ENCODE data around the gene STH.

Gene STH

DNA sequence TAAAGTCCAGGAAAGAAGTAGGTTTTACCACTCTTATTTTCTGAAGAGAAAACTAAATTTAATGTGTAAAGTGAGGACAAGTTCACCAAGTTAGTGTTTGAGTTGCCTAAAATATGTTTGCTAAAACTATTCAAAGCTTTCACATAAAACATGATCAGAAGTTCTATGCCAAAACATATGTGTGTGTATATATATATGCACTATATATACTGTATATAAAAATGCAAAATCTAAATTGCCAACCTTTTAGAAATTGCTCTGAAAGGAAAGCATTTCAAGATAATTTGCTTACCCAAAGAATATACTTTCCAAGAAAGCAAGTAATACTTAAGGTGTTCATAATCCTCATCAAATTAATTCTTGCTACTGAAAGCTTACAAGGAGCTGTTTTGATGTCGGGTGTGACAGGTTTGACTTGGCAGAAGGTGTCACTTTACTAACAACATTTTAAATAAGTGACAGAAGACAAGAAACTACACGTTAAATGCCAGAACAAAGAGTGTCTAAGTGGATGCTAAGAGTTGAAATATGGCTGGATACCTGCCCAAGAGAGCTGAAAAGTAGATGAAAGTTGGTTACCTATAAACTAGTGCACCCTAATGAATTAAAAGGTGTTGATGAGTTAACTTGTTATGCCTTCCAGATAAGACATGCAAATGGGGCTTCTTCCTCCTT is 32.3 kb upstream of the STH start:
- Histone ChIP-seq H3K27me3 (ENCODE audit: insufficient read depth, low read length) (peaks cover 66% of the 10 kb centered on the region), H2AFZ (ENCODE audit: low read length, unreplicated experiment) (no peak overlapping the region), H3K4me1 (ENCODE audit: control insufficient read depth, insufficient read depth, low read length, unreplicated experiment) (no peaks in the 10 kb centered on the region), H3K79me2 (ENCODE audit: control insufficient read depth, insufficient read depth, low read length, unreplicated experiment) (no peaks in the 10 kb centered on the region), H3K27ac (ENCODE audit: low read depth, low read length) (no peak overlapping the region), H3K4me3 (ENCODE audit: low read depth, low read length) (no peak overlapping the region), H3K36me3 (ENCODE audit: insufficient read depth, low read length) (no peaks in the 10 kb centered on the region)

DNA sequence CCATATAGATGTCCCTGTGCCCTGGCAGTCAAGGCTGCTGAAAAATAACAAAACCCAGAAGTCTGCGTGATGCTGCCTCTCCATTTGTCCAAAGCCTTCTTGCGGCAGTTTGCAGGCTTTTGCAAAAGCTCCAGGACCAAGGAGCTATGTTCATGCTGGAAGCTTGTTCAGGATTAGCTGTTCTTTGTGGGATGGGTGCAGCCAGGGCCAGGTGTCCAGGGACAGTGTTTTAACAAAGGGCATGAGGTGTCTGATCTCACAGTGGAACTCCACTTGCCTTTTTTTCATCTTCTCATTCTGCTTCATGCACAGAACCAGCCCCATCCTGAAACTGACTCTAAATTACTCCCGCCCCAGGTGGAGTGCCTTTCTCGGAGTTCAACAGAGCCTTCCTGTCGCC is 31.7 kb upstream of the STH start:
- Histone ChIP-seq H2AFZ (ENCODE audit: low read length, unreplicated experiment) (no peak overlapping the region), H3K36me3 (ENCODE audit: insufficient read depth, low read length) (no peaks in the 10 kb centered on the region), H3K27ac (ENCODE audit: low read depth, low read length) (no peak overlapping the region), H3K4me3 (ENCODE audit: low read depth, low read length) (no peak overlapping the region), H3K27me3 (ENCODE audit: insufficient read depth, low read length) (peaks cover 72% of the 10 kb centered on the region), H3K79me2 (ENCODE audit: control insufficient read depth, insufficient read depth, low read length, unreplicated experiment) (no peaks in the 10 kb centered on the region), H3K4me1 (ENCODE audit: control insufficient read depth, insufficient read depth, low read length, unreplicated experiment) (no peaks in the 10 kb centered on the region)

GRCh38 chr17:45968732-45969131 is 30.3 kb upstream of the STH start:
- Histone ChIP-seq H3K4me3 (ENCODE audit: low read depth, low read length) (no peak overlapping the region), H3K27ac (ENCODE audit: low read depth, low read length) (no peak overlapping the region), H3K27me3 (ENCODE audit: insufficient read depth, low read length) (peaks cover 81% of the 10 kb centered on the region), H3K36me3 (ENCODE audit: insufficient read depth, low read length) (no peaks in the 10 kb centered on the region), H3K79me2 (ENCODE audit: control insufficient read depth, insufficient read depth, low read length, unreplicated experiment) (no peaks in the 10 kb centered on the region), H3K4me1 (ENCODE audit: control insufficient read depth, insufficient read depth, low read length, unreplicated experiment) (no peaks in the 10 kb centered on the region), H2AFZ (ENCODE audit: low read length, unreplicated experiment) (no peak overlapping the region)

DNA sequence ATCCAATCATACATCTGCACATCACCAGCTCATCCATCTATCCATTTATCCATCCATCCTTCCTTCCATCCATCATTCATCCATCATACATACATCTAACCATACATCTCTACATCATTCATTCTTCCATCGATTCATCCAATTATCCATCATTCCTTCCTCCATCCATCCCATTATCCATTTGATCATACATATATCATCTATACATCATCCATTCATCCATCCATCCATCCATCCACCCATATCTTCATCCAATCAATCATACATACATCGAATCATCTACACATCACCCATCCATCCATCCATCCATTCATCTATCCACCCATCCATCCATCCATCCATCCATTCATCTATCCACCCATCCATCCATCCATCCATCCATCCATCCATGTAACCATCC is 29.3 kb upstream of the STH start:
- no peaks in the 10 kb centered on the region for H3K36me3 ChIP-seq (ENCODE audit: insufficient read depth, low read length)
- no peak overlapping the region for H3K4me3 ChIP-seq (ENCODE audit: low read depth, low read length)
- no peaks in the 10 kb centered on the region for H3K4me1 ChIP-seq (ENCODE audit: control insufficient read depth, insufficient read depth, low read length, unreplicated experiment)
- no peak overlapping the region for H3K27ac ChIP-seq (ENCODE audit: low read depth, low read length)
- H2AFZ ChIP-seq (ENCODE audit: low read length, unreplicated experiment), result no peak overlapping the region
- H3K27me3 ChIP-seq (ENCODE audit: insufficient read depth, low read length), result peaks cover 89% of the 10 kb centered on the region
- H3K79me2 ChIP-seq (ENCODE audit: control insufficient read depth, insufficient read depth, low read length, unreplicated experiment), result no peaks in the 10 kb centered on the region

DNA sequence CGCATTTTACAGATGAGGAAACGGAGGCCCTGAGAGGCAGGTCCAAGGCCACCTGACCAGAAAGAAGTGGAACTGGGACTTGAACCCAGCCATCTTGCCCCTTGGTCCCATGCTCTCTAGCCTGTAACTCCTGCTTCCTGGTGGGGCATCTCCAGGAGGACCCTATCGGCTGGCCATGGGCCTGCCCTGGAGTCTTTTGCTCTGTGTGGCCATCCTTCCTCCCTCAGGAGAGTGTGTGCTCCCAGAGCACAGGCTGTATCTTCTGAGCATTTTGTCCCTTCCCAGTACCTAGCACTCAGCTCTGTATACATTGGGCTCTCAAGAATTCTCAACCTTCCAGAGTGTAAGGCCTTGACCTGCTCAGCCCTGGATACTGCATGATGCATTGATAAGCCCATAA is 28.4 kb upstream of the STH start:
- Histone ChIP-seq H3K4me3 (ENCODE audit: low read depth, low read length) (no peak overlapping the region), H3K27me3 (ENCODE audit: insufficient read depth, low read length) (peaks cover 93% of the 10 kb centered on the region), H3K36me3 (ENCODE audit: insufficient read depth, low read length) (no peaks in the 10 kb centered on the region), H3K27ac (ENCODE audit: low read depth, low read length) (no peak overlapping the region), H3K4me1 (ENCODE audit: control insufficient read depth, insufficient read depth, low read length, unreplicated experiment) (no peaks in the 10 kb centered on the region), H2AFZ (ENCODE audit: low read length, unreplicated experiment) (no peak overlapping the region), H3K79me2 (ENCODE audit: control insufficient read depth, insufficient read depth, low read length, unreplicated experiment) (no peaks in the 10 kb centered on the region)

- H2AFZ ChIP-seq (ENCODE audit: low read length, unreplicated experiment), result no peak overlapping the region
- H3K27ac ChIP-seq (ENCODE audit: low read depth, low read length), result no peak overlapping the region
- no peak overlapping the region for H3K4me3 ChIP-seq (ENCODE audit: low read depth, low read length)
Measured at GRCh38 chr17:45971698-45972141, 27.3 kb upstream of the STH start.

GRCh38 chr17:45972531-45972930 is 26.5 kb upstream of the STH start:
- Histone ChIP-seq H3K4me1 (ENCODE audit: control insufficient read depth, insufficient read depth, low read length, unreplicated experiment) (no peaks in the 10 kb centered on the region), H3K27me3 (ENCODE audit: insufficient read depth, low read length) (peaks cover 74% of the 10 kb centered on the region), H3K27ac (ENCODE audit: low read depth, low read length) (no peak overlapping the region), H3K79me2 (ENCODE audit: control insufficient read depth, insufficient read depth, low read length, unreplicated experiment) (no peaks in the 10 kb centered on the region), H3K36me3 (ENCODE audit: insufficient read depth, low read length) (no peaks in the 10 kb centered on the region), H3K4me3 (ENCODE audit: low read depth, low read length) (no peak overlapping the region), H2AFZ (ENCODE audit: low read length, unreplicated experiment) (no peak overlapping the region)

More at GRCh38 chr17:45971698-45972141, 27.3 kb upstream of the STH start:
- H3K27me3 ChIP-seq (ENCODE audit: insufficient read depth, low read length), result peaks cover 82% of the 10 kb centered on the region
- H3K4me1 ChIP-seq (ENCODE audit: control insufficient read depth, insufficient read depth, low read length, unreplicated experiment), result no peaks in the 10 kb centered on the region
- H3K36me3 ChIP-seq (ENCODE audit: insufficient read depth, low read length), result no peaks in the 10 kb centered on the region
- H3K79me2 ChIP-seq (ENCODE audit: control insufficient read depth, insufficient read depth, low read length, unreplicated experiment), result no peaks in the 10 kb centered on the region

GRCh38 chr17:45973099-45973780 is 25.8 kb upstream of the STH start:
- H3K36me3 ChIP-seq (ENCODE audit: insufficient read depth, low read length), result no peaks in the 10 kb centered on the region
- H3K79me2 ChIP-seq (ENCODE audit: control insufficient read depth, insufficient read depth, low read length, unreplicated experiment), result no peaks in the 10 kb centered on the region
- H3K4me1 ChIP-seq (ENCODE audit: control insufficient read depth, insufficient read depth, low read length, unreplicated experiment), result no peaks in the 10 kb centered on the region
- H3K27ac ChIP-seq (ENCODE audit: low read depth, low read length), result no peak overlapping the region
- no peak overlapping the region for H3K4me3 ChIP-seq (ENCODE audit: low read depth, low read length)
- H3K27me3 ChIP-seq (ENCODE audit: insufficient read depth, low read length), result peaks cover 67% of the 10 kb centered on the region
- no peak overlapping the region for H2AFZ ChIP-seq (ENCODE audit: low read length, unreplicated experiment)

- no peaks in the 10 kb centered on the region for H3K36me3 ChIP-seq (ENCODE audit: insufficient read depth, low read length)
- no peaks in the 10 kb centered on the region for H3K4me1 ChIP-seq (ENCODE audit: control insufficient read depth, insufficient read depth, low read length, unreplicated experiment)
- no peak overlapping the region for H3K27ac ChIP-seq (ENCODE audit: low read depth, low read length)
Measured at GRCh38 chr17:45973946-45974859, 24.8 kb upstream of the STH start.

DNA sequence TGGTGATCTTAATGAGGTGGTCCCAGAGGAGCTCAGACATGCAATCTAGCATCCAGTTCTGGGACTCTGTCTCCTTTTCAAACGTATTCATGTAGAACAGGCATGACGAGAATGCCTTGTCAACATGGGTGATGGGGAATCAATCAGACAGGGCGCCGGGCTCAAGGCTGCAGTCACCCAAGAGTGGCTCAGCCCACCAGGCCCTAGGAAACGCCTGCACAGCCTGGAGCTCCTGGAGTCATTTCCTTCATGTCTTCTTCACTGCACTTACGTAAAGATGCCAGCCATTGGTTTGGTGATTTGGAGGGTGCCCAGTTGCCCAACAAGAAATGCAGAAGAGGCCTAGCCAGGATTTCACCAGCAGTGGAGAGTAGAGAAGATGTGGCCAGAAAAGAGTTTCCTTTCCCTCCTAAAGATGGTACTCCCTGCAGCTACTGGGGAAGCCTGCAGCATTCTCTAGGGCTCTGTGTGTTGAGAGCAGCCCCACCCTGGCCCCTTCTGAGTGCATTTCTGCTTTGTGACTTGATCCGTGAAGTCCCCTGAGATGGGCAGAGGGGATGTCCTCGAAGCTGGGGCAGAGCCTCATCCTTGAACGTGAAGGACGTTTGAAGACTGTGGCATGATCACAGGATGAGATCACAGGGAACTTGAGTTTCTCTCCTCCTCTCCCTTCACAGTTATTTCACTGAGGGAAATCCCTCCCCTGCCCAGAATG is 24.0 kb upstream of the STH start:
- Histone ChIP-seq H3K4me1 (ENCODE audit: control insufficient read depth, insufficient read depth, low read length, unreplicated experiment) (no peaks in the 10 kb centered on the region), H3K27me3 (ENCODE audit: insufficient read depth, low read length) (peaks cover 50% of the 10 kb centered on the region), H3K79me2 (ENCODE audit: control insufficient read depth, insufficient read depth, low read length, unreplicated experiment) (no peaks in the 10 kb centered on the region), H2AFZ (ENCODE audit: low read length, unreplicated experiment) (no peak overlapping the region), H3K27ac (ENCODE audit: low read depth, low read length) (no peak overlapping the region), H3K4me3 (ENCODE audit: low read depth, low read length) (no peak overlapping the region), H3K36me3 (ENCODE audit: insufficient read depth, low read length) (no peaks in the 10 kb centered on the region)

More at GRCh38 chr17:45973946-45974859, 24.8 kb upstream of the STH start:
- no peak overlapping the region for H2AFZ ChIP-seq (ENCODE audit: low read length, unreplicated experiment)
- no peak overlapping the region for H3K4me3 ChIP-seq (ENCODE audit: low read depth, low read length)
- H3K79me2 ChIP-seq (ENCODE audit: control insufficient read depth, insufficient read depth, low read length, unreplicated experiment), result no peaks in the 10 kb centered on the region
- peaks cover 58% of the 10 kb centered on the region for H3K27me3 ChIP-seq (ENCODE audit: insufficient read depth, low read length)
